Heart right ventricle (tissue), 16 donors: ENCODE data around the gene REEP1. TPM values are rescaled to one million over a fixed set of nuclear protein-coding genes. Genes with fewer than 3 reads are reported as not detected.
A peak's percentile ranks its signal among the peaks of the same experiment; 100 is the strongest.

ENCODE experiments used
- ATAC-seq, 8 donors: fragments of 200-7000 bp; cut with Tn5 transposase; one replicate each; pipeline ENCODE4 v1.9.1; 2020; ENCODE audit warnings: mild to moderate bottlenecking in 8 of 8, moderate library complexity in 8 of 8, moderate number of reproducible peaks in 1 of 8
- DNase-seq, 2 donors: peaks; one replicate each; pipeline ENCODE4 v3.0.0-alpha.2; 2020
- H3K27ac ChIP-seq, 10 donors: fragments of 200-600 bp; sonication (generic) in 2 of 10; one replicate each; pipeline versions ENCODE4 v1.5.0 to v1.8.0; 2020 to 2022; ENCODE audit warnings: mild to moderate bottlenecking in 3 of 10
- H3K27me3 ChIP-seq, 7 donors: fragments of 200-600 bp; one replicate each; pipeline ENCODE4 v1.8.0; 2021 to 2022; ENCODE audit warnings: mild to moderate bottlenecking in 2 of 7
- H3K36me3 ChIP-seq, 9 donors: fragments of 200-600 bp; sonication (generic) in 1 of 9; one replicate each; pipeline versions ENCODE4 v1.5.0 to v1.8.0; 2020 to 2022; ENCODE audit warnings: mild to moderate bottlenecking in 2 of 9
- H3K4me1 ChIP-seq, 9 donors: fragments of 200-600 bp; sonication (generic) in 1 of 9; one replicate each; pipeline versions ENCODE4 v1.5.0 to v1.8.0; 2020 to 2022; ENCODE audit warnings: mild to moderate bottlenecking in 4 of 9
- H3K4me3 ChIP-seq, 10 donors: fragments of 200-600 bp; sonication (generic) in 2 of 10; one replicate each; pipeline versions ENCODE4 v1.5.0 to v1.8.0; 2020 to 2022; ENCODE audit warnings: mild to moderate bottlenecking in 7 of 10, moderate library complexity in 2 of 10
- H3K9me3 ChIP-seq, 11 donors: fragments of 200-600 bp in 10 of 11; sonication (generic) in 2 of 11; one replicate each; pipeline versions ENCODE4 v1.5.0 to v1.8.0; 2013 to 2022; ENCODE audit warnings: mild to moderate bottlenecking in 2 of 11, control low read depth in 1 of 11, moderate library complexity in 1 of 11
- CTCF ChIP-seq, 9 donors: fragments of 200-600 bp; sonication (generic) in 2 of 9; IDR thresholded peaks; one replicate each; pipeline versions ENCODE4 v1.5.0 to v1.8.0; 2021 to 2022; ENCODE audit warnings: antibody characterized with exemption in 9 of 9, mild to moderate bottlenecking in 5 of 9, moderate library complexity in 1 of 9
- WGBS, 2 donors: extraction: QIAGEN DNeasy Blood & Tissue Kit; methylation state at CpG; one replicate each; pipeline ENCODE4 v1.1.7; 2013; ENCODE audit warnings: inconsistent platforms in 1 of 2; 5-methylcytosine and 5-hydroxymethylcytosine counted together
- intact Hi-C, 10 donors: fragments of 100-400 bp; cut with DNase I; formaldehyde crosslinking; loops; one replicate each; pipeline versions ENCODE4 v1.11.1 to v1.14.2; 2022
- polyA plus RNA-seq, 2 donors: library from polyadenylated mRNA; stranded (reverse); fragments of 200-250 nt; gene quantifications; one replicate each; pipeline ENCODE4 v1.2.3, GENCODE V29; 2013
- total RNA-seq, 10 donors: library from RNA; stranded (reverse); fragmentation: NEBNext Ultra II Directional in 3 of 10; extraction: Animal tissue kit (Norgen Biotek cat#: 25700) in 3 of 10; gene quantifications; one replicate each; pipeline versions ENCODE4 v1.2.1 to v1.2.4, GENCODE V29; 2021 to 2023
- donor health status: Arrhythmogenic right ventricular cardiomyopathy.
- donor health status: ischemic (EF 13 %, LVEDD 7.1; RV severe dilation, severe dysfunction).
- donor health status: healthy with polysubstance abuse.
- donor health status: DM: no; HTN: yes; CAD: no.
- donor health status: DM: no; HTN: no; CAD: no.
- donor health status: ischemic (EF 25% LVEDD 6.9; RV normal size, moderate dysfunction).
- donor health status: ischemic (EF 25% LVEDD 5.7; RV mildly dilated, moderate dysfunction).
- donor health status: healthy.
- donor health status: DM: yes; HTN: yes; CAD: no.
- donor health status: Ischemic cardiomyopathy.
- donor health status: ischemic (EF 35%, LVEDD 5.7; RV mildly dilated, moderate dysfunction).
- donor health status: nonischemic (EF 11% LVEDD 7.7; RV severe dilation, severe dysfunction).
- donor health status: DM: yes; HTN: yes; CAD: no.
- donor health status: PGD.
- donor health status: ischemic (EF 29% LVEDD 5.4; RV normal size, mild dysfunction).
- donor health status: nonischemic (EF 23%, LVEDD 6.1; RV moderate dilation, normal function).

Gene REEP1
- total and polyA plus RNA-seq, 12 donors, result 15.2 to 30.5 (median 25.6) TPM

GRCh38 chr2:86358957-86359356, 21.5 kb upstream of the REEP1 start:
- intact Hi-C loops, result no loop called here
- Histone ChIP-seq H3K36me3 (no peaks in the 10 kb centered on the region), H3K4me3 (no peak overlapping the region), H3K9me3 (no peaks in the 10 kb centered on the region), H3K27me3 (no peaks in the 10 kb centered on the region), H3K27ac (no peak overlapping the region), H3K4me1 (no peaks in the 10 kb centered on the region)
- 60 to 72% methylated on average over 3 of the region's 3 CpGs for WGBS, 2 donors
- no peak for TF ChIP-seq CTCF (IDR thresholded peaks at IDR 0.05)
- ATAC-seq (peak in 1 of 8 donors; percentile 14), DNase-seq (no peak)

GRCh38 chr2:86357392-86357963, 20.1 kb upstream of the REEP1 start:
- Histone ChIP-seq H3K4me3 (no peak overlapping the region), H3K27me3 (peaks cover 0 to 6% (median 0%) of the 10 kb centered on the region in 7 donors), H3K36me3 (no peaks in the 10 kb centered on the region), H3K9me3 (no peaks in the 10 kb centered on the region), H3K27ac (no peak overlapping the region), H3K4me1 (no peaks in the 10 kb centered on the region)
- ATAC-seq (no peak), DNase-seq (no peak)
- intact Hi-C loops, result no loop called here
- 74 to 79% methylated on average over 5 of the region's 5 CpGs for WGBS, 2 donors
- TF ChIP-seq CTCF (IDR thresholded peaks at IDR 0.05), result no peak

GRCh38 chr2:86352727-86353221, 15.3 kb upstream of the REEP1 start:
- peaks cover 0 to 3% (median 0%) of the 10 kb centered on the region in 11 donors for H3K9me3 ChIP-seq
- no peak for DNase-seq
- H3K4me3 ChIP-seq, result no peak overlapping the region
- intact Hi-C loops, result no loop called here
- ATAC-seq, result no peak
- TF ChIP-seq CTCF (IDR thresholded peaks at IDR 0.05), result no peak
- no peak overlapping the region for H3K27ac ChIP-seq
- no peaks in the 10 kb centered on the region for H3K4me1 ChIP-seq
- H3K36me3 ChIP-seq, result no peaks in the 10 kb centered on the region
- WGBS, 2 donors, result 78 to 81% methylated on average over 4 of the region's 4 CpGs
- H3K27me3 ChIP-seq, result peaks cover 0 to 12% (median 0%) of the 10 kb centered on the region in 7 donors

GRCh38 chr2:86352137-86352726, 14.8 kb upstream of the REEP1 start:
- Histone ChIP-seq H3K27ac (no peak overlapping the region), H3K9me3 (peaks cover 0 to 3% (median 0%) of the 10 kb centered on the region in 11 donors), H3K36me3 (no peaks in the 10 kb centered on the region), H3K4me1 (no peaks in the 10 kb centered on the region), H3K4me3 (no peak overlapping the region), H3K27me3 (peaks cover 0 to 17% (median 0%) of the 10 kb centered on the region in 7 donors)
- no peak for DNase-seq
- WGBS, 2 donors, result 86 to 91% methylated on average over 8 of the region's 8 CpGs
- intact Hi-C loops, result no loop called here
- no peak for TF ChIP-seq CTCF (IDR thresholded peaks at IDR 0.05)
- no peak for ATAC-seq
